SU-DHL-6 (cell line): ENCODE results near the gene ZNF552.

Source experiments
- CTCF ChIP-seq: fragments of 200-600 bp; sonication (generic); IDR thresholded peaks from one replicate; pipeline ENCODE4 v1.5.1; 2017; ENCODE audit warnings: antibody characterized with exemption, mild to moderate bottlenecking, low read length, moderate library complexity; ENCODE audit not compliant: insufficient read depth, poor library complexity, severe bottlenecking
- EZH2phosphoT487 ChIP-seq: fragments of 200-600 bp; sonication (generic), shearing (Covaris generic); conservative IDR thresholded peaks from 2 replicates; pipeline ENCODE4 v1.6.1; 2018; ENCODE audit warnings: mild to moderate bottlenecking, antibody characterized with exemption, low read length, moderate library complexity, mixed read lengths

DNA sequence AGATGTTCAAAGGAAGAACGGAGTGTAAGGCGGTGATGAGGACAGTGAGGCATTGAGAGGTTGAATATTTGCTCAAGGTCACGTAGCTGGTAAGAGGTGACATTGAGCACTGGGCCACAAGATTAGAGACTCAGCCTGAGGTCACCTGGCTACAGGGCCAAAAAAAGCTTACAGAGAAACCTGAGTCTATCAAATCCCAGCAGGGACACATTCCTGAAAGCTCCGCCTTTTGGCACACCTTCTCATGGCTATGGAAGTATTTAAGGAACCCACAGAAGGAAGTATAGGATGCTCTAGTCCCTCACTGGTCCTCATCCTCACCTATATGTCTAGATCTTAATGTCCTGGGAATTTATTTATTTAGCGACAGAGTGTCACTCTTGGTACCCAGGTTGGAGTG lies 27.8 kb downstream of the ZNF552 start:
- TF ChIP-seq CTCF (no peak), EZH2phosphoT487 (no peak)
